AG09309 (cell line): ENCODE results near the gene CTTN.

Experiments used
- DNase-seq: peaks from one replicate; pipeline ENCODE4 v3.0.0-alpha.2; 2010; ENCODE audit warnings: low read depth
- H3K4me3 ChIP-seq: 2 replicates; pipeline ENCODE4 v1.5.1; 2011; ENCODE audit warnings: mild to moderate bottlenecking, low read depth, low read length, moderate library complexity; ENCODE audit not compliant: control insufficient read depth
- CTCF ChIP-seq: IDR thresholded peaks from 2 replicates; pipeline ENCODE4 v1.5.1; 2011; ENCODE audit warnings: mild to moderate bottlenecking, low read depth, low read length, inconsistent platforms; ENCODE audit not compliant: insufficient read depth, control insufficient read depth; ENCODE audit errors: missing control alignments

CTTN gene

DNA sequence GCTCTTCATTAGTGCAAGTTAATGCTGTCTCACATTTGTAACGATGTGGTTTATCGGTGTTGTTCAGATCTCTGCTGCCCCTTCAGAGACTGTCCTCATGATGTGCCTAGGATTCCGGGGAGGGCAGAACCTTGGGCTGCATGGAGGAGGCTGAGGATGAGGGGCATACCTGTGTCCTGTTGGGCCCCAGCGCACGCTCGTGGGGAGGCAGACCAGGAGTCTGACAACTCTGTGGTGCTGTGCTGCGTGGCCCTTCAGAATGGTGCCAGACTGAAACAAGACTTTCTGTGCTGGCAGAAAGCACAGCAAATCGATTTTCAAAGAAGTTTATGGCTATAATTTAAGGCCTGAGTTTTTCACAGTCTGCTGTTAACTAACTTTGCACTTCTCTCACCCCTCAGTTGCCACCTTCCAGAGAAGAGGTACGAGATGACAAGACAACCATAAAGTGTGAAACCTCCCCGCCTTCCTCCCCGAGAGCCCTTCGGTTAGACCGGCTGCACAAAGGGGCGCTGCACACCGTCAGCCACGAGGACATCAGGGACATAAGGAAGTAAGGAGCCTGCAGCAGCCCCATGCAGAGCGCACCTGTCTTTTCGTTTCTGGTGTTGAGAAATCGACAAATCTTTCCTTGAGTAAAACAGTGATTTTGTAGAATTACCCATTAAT, 44.3 kb upstream of the CTTN start:
- DNase-seq = no peak
- TF ChIP-seq CTCF = no peak

GRCh38 chr11:70354629-70355028, 43.7 kb upstream of the CTTN start:
- H3K4me3 ChIP-seq = no peak overlapping the region
- TF ChIP-seq CTCF = no peak
- DNase-seq = no peak

More for the DNA sequence above, 44.3 kb upstream of the CTTN start:
- no peak overlapping the region for H3K4me3 ChIP-seq

- no peak for TF ChIP-seq CTCF
- no peak for DNase-seq
- H3K4me3 ChIP-seq = no peak overlapping the region
These were observed 39.6 kb upstream of the CTTN start for GRCh38 chr11:70358753-70359152.

GRCh38 chr11:70359451-70360205, 38.7 kb upstream of the CTTN start:
- TF ChIP-seq CTCF = no peak
- H3K4me3 ChIP-seq = no peak overlapping the region
- DNase-seq = no peak

DNA sequence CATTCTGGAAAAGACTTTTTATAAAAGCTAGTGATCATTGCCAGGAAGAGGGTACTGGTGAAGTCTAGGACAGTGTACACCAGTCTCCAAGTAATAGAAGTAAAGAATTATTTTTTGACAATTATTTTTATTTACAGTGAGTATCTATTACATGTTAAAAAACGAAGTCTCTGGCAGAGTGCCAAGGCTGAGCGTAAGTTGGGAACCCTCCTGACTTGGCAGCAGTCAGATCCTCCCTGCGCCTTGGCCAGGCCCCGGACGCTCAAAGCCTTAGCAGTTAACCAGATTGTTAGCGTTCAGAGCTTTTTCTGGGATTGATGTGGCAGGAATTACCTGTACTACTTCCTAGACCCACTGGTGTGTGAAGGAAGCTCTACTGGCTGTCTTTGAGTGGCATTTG, 38.1 kb upstream of the CTTN start:
- TF ChIP-seq CTCF = no peak
- no peak for DNase-seq
- H3K4me3 ChIP-seq = no peak overlapping the region

DNA sequence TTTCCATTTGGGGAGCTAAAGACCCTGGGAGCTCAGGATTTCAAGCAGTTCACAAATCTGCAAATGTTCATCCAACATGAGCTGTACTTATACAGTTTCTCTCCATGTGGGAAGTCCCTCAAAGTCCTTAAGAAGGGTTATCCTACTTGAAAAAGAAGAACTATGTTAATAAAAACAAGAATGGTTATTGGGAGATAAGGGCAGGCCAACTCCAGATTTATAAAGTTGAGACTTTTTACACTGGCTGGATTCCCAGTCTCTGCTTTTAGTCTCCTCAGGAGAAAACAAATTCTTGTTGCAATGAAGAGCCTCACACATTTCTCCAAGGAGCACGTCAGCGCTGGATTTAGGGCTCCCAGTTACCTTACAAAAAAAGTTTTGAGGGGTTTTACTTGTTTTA, 34.2 kb upstream of the CTTN start:
- no peak for TF ChIP-seq CTCF
- no peak for DNase-seq
- no peak overlapping the region for H3K4me3 ChIP-seq
